Esophagus squamous epithelium (tissue), 5 donors: Measurements from ENCODE around the gene ISOC2. TPM values are rescaled to one million over a fixed set of nuclear protein-coding genes. Genes with fewer than 3 reads are reported as not detected.

Experiments used
- DNase-seq: peaks from one replicate; lab custom pipeline; 2025; lab: John Stamatoyannopoulos, UW
- H3K27ac ChIP-seq, 4 donors: fragments of 200-600 bp; sonication (generic); one replicate each; pipeline ENCODE4 v1.5.1; 2016 to 2019; ENCODE audit warnings: mild to moderate bottlenecking in 1 of 4
- H3K27me3 ChIP-seq, 4 donors: fragments of 200-600 bp; sonication (generic); 1 replicate in 3 of 4; 2 replicates in 1 of 4; pipeline versions ENCODE4 v1.5.1 to v1.6.0; 2017 to 2021; ENCODE audit warnings: antibody characterized with exemption in 1 of 4
- H3K36me3 ChIP-seq, 3 donors: fragments of 200-600 bp; sonication (generic); one replicate each; pipeline ENCODE4 v1.5.1; 2016 to 2019
- H3K4me1 ChIP-seq, 3 donors: fragments of 200-600 bp; sonication (generic); one replicate each; pipeline ENCODE4 v1.5.1; 2017 to 2019
- H3K4me3 ChIP-seq, 4 donors: fragments of 200-600 bp; sonication (generic); 1 replicate in 3 of 4; 2 replicates in 1 of 4; pipeline ENCODE4 v1.5.1; 2016 to 2019; ENCODE audit warnings: mild to moderate bottlenecking in 2 of 4, moderate library complexity in 1 of 4
- H3K9me3 ChIP-seq, 3 donors: fragments of 200-600 bp; sonication (generic); one replicate each; pipeline ENCODE4 v1.5.1; 2016 to 2019
- CTCF ChIP-seq, 6 experiments: fragments of 450-650 bp in 4 of 6; fragments of 200-600 bp in 2 of 6; sonication (generic) in 2 of 6; IDR thresholded peaks; one replicate each; pipeline ENCODE4 v1.5.1; 2016 to 2019; ENCODE audit warnings: antibody characterized with exemption in 6 of 6, mild to moderate bottlenecking in 4 of 6, moderate library complexity in 4 of 6
- POLR2A ChIP-seq, 4 donors: fragments of 450-650 bp; IDR thresholded peaks; one replicate each; pipeline ENCODE4 v1.6.1; 2017; ENCODE audit warnings: antibody characterized with exemption in 4 of 4, mild to moderate bottlenecking in 4 of 4, moderate library complexity in 3 of 4
- WGBS, 2 donors: methylation state at CpG; one replicate each; pipeline ENCODE4 v1.1.5; 2018; 5-methylcytosine and 5-hydroxymethylcytosine counted together
- intact Hi-C: fragments of 100-400 bp; cut with DNase I; formaldehyde crosslinking; loops from one replicate; pipeline ENCODE4 v1.15.0; 2022
- total RNA-seq, 4 donors: library from RNA; depleted of rRNA; stranded (reverse); fragments of >200 nt; gene quantifications; one replicate each; pipeline ENCODE4 v1.1.0, GENCODE V29; 2016
- donor health status: DM: yes; HTN: yes; CAD: no.

ISOC2 gene
- total RNA-seq, 4 donors from 2014 or later, result 60.5 to 98.1 (median 78.7) TPM

GRCh38 chr19:55503502-55504251 lies 42.2 kb upstream of the ISOC2 start:
- peak overlapping the region; percentile 58 to 81 (median 76) for H3K27ac ChIP-seq
- TF ChIP-seq CTCF (IDR thresholded peaks at IDR 0.05), result peak; percentile 96 to 99 (median 98)
- TF ChIP-seq POLR2A (IDR thresholded peaks at IDR 0.05), result no peak
- WGBS, 2 donors, result 21 to 30% methylated on average over 42 to 43 of the region's 64 CpGs
- H3K4me1 ChIP-seq, result peaks cover 4 to 13% (median 7%) of the 10 kb centered on the region in 3 donors
- peak overlapping the region; percentile 28 to 59 (median 42) for H3K4me3 ChIP-seq
- intact Hi-C loops, result loop anchor here (5.0 kb wide), 1 partner anchor 36 kb away; no protein-coding TSS in a partner anchor
- DNase-seq, result peak; percentile 54
- H3K9me3 ChIP-seq, result no peaks in the 10 kb centered on the region
- H3K36me3 ChIP-seq, result peaks cover 0 to 5% (median 0%) of the 10 kb centered on the region in 3 donors
- H3K27me3 ChIP-seq, result no peaks in the 10 kb centered on the region

- peaks cover 4 to 13% (median 7%) of the 10 kb centered on the region in 3 donors for H3K4me1 ChIP-seq
- 90 to 92% methylated on average over 17 of the region's 17 CpGs for WGBS, 2 donors
- DNase-seq, result no peak
- H3K27me3 ChIP-seq, result no peaks in the 10 kb centered on the region
- no peak overlapping the region for H3K27ac ChIP-seq
- TF ChIP-seq CTCF (IDR thresholded peaks at IDR 0.05) (no peak), POLR2A (IDR thresholded peaks at IDR 0.05) (no peak)
- H3K9me3 ChIP-seq, result no peaks in the 10 kb centered on the region
- intact Hi-C loops, result loop anchor here (5.0 kb wide), 1 partner anchor 36 kb away; no protein-coding TSS in a partner anchor
- peaks cover 0 to 5% (median 0%) of the 10 kb centered on the region in 3 donors for H3K36me3 ChIP-seq
- H3K4me3 ChIP-seq, result peak overlapping the region in 2 of 4 donors; percentile 40 to 59
These were observed 41.7 kb upstream of the ISOC2 start for GRCh38 chr19:55503157-55503501.

- Histone ChIP-seq H3K9me3 (no peaks in the 10 kb centered on the region), H3K4me1 (peaks cover 4 to 13% (median 7%) of the 10 kb centered on the region in 3 donors), H3K27me3 (no peaks in the 10 kb centered on the region), H3K4me3 (no peak overlapping the region), H3K27ac (no peak overlapping the region), H3K36me3 (peaks cover 0 to 5% (median 0%) of the 10 kb centered on the region in 3 donors)
- no peak for DNase-seq
- TF ChIP-seq POLR2A (IDR thresholded peaks at IDR 0.05), result no peak
- no peak for TF ChIP-seq CTCF (IDR thresholded peaks at IDR 0.05)
- intact Hi-C loops, result loop anchor here (5.0 kb wide), 1 partner anchor 35 kb away; no protein-coding TSS in a partner anchor
- 76 to 81% methylated on average over 6 of the region's 9 CpGs for WGBS, 2 donors
These were observed 40.9 kb upstream of the ISOC2 start for GRCh38 chr19:55502197-55502952.

GRCh38 chr19:55500368-55500952 lies 39.0 kb upstream of the ISOC2 start:
- H3K4me1 ChIP-seq, result peaks cover 4 to 13% (median 7%) of the 10 kb centered on the region in 3 donors
- no peak overlapping the region for H3K4me3 ChIP-seq
- H3K9me3 ChIP-seq, result no peaks in the 10 kb centered on the region
- WGBS, 2 donors, result 91 to 92% methylated on average over 11 to 12 of the region's 26 CpGs
- no peak overlapping the region for H3K27ac ChIP-seq
- intact Hi-C loops, result loop anchor here (5.0 kb wide), 1 partner anchor 33 kb away; no protein-coding TSS in a partner anchor
- peaks cover 0 to 5% (median 0%) of the 10 kb centered on the region in 3 donors for H3K36me3 ChIP-seq
- no peaks in the 10 kb centered on the region for H3K27me3 ChIP-seq
- DNase-seq, result no peak
- TF ChIP-seq CTCF (IDR thresholded peaks at IDR 0.05), result no peak
